Neutrophil (primary cell): ENCODE measurements around the gene YWHAB.

ENCODE experiments used
- H3K27ac ChIP-seq: fragments of 200-600 bp; sonication (generic); 2 replicates; pipeline ENCODE4 v1.5.1; 2016; ENCODE audit warnings: mild to moderate bottlenecking, moderate library complexity
- H3K27me3 ChIP-seq: fragments of 200-600 bp; sonication (generic); 2 replicates; pipeline ENCODE4 v1.6.0; 2016; ENCODE audit warnings: mild to moderate bottlenecking
- H3K36me3 ChIP-seq: fragments of 200-600 bp; sonication (generic); 2 replicates; pipeline ENCODE4 v1.5.1; 2017
- H3K4me1 ChIP-seq, 2 experiments: fragments of 200-600 bp in 1 of 2; sonication (generic) in 1 of 2; 1 replicate in 1 of 2; 2 replicates in 1 of 2; pipeline versions ENCODE4 v1.5.1 to v1.6.1; 2013 to 2016; ENCODE audit warnings: low read depth in 1 of 2, low read length in 1 of 2, mild to moderate bottlenecking in 1 of 2, moderate library complexity in 1 of 2; ENCODE audit not compliant: control insufficient read depth in 1 of 2, insufficient read depth in 1 of 2
- H3K4me3 ChIP-seq, 2 experiments: fragments of 200-600 bp in 1 of 2; sonication (generic) in 1 of 2; 1 replicate in 1 of 2; 2 replicates in 1 of 2; pipeline ENCODE4 v1.5.1; 2013 to 2016; ENCODE audit warnings: low read depth in 1 of 2, low read length in 1 of 2, mild to moderate bottlenecking in 1 of 2, moderate library complexity in 1 of 2
- H3K9me3 ChIP-seq: fragments of 200-600 bp; sonication (generic); 2 replicates; pipeline ENCODE4 v1.5.1; 2016
- TF ChIP-seq, protein P1 (sequence below): fragments of 200-600 bp; sonication (generic); IDR thresholded peaks from 2 replicates; pipeline ENCODE4 v1.5.1; 2016; ENCODE audit warnings: antibody characterized with exemption

Gene YWHAB

DNA sequence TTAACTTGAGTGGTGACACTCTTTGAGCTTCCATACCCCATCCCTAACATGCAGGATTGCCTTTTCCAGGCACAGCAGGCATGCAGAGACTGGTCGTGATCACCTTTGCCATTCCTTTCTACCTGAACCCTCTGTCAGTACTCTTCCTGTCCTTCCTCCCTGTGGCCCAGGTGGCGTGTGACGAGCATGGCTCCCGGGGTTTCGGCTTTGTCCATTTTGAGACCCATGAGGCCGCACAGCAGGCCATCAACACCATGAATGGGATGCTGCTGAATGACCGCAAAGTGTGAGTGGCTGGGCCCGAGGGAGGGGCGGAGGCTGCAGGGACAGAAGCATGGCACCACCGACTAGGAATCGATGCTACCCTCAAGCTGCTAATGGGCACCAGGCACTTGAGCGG, 31.1 kb downstream of the YWHAB start:
- peaks cover 76% of the 10 kb centered on the region for H3K36me3 ChIP-seq
- no peak overlapping the region for H3K4me3 ChIP-seq
- TF ChIP-seq, protein P1, sequence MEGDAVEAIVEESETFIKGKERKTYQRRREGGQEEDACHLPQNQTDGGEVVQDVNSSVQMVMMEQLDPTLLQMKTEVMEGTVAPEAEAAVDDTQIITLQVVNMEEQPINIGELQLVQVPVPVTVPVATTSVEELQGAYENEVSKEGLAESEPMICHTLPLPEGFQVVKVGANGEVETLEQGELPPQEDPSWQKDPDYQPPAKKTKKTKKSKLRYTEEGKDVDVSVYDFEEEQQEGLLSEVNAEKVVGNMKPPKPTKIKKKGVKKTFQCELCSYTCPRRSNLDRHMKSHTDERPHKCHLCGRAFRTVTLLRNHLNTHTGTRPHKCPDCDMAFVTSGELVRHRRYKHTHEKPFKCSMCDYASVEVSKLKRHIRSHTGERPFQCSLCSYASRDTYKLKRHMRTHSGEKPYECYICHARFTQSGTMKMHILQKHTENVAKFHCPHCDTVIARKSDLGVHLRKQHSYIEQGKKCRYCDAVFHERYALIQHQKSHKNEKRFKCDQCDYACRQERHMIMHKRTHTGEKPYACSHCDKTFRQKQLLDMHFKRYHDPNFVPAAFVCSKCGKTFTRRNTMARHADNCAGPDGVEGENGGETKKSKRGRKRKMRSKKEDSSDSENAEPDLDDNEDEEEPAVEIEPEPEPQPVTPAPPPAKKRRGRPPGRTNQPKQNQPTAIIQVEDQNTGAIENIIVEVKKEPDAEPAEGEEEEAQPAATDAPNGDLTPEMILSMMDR: no peak
- no peaks in the 10 kb centered on the region for H3K4me1 ChIP-seq
- H3K9me3 ChIP-seq: no peaks in the 10 kb centered on the region
- H3K27ac ChIP-seq: no peak overlapping the region
- no peaks in the 10 kb centered on the region for H3K27me3 ChIP-seq

DNA sequence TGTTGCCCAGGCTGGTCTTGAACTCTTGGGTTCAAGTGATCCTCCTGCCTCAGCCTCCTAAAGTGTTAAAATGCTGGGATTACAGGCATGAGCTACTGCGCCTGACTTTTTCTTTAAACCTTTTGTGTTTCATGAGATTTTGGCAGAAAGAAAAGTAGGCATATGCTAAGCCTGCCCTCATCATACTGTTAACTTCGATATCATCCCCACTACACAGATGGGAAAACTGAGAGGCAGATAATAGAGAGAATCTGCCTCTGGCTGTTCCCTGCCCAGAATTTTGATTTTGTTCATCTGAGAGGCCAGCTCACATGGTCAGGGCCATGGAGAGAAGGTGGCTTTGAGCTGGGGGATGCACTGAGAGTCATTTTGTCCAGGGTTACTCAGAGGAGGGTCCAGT, 31.9 kb downstream of the YWHAB start:
- TF ChIP-seq, protein P1: no peak
- H3K4me1 ChIP-seq: no peaks in the 10 kb centered on the region
- no peaks in the 10 kb centered on the region for H3K27me3 ChIP-seq
- no peak overlapping the region for H3K27ac ChIP-seq
- H3K4me3 ChIP-seq: no peak overlapping the region
- H3K36me3 ChIP-seq: peaks cover 84% of the 10 kb centered on the region
- H3K9me3 ChIP-seq: no peaks in the 10 kb centered on the region

DNA sequence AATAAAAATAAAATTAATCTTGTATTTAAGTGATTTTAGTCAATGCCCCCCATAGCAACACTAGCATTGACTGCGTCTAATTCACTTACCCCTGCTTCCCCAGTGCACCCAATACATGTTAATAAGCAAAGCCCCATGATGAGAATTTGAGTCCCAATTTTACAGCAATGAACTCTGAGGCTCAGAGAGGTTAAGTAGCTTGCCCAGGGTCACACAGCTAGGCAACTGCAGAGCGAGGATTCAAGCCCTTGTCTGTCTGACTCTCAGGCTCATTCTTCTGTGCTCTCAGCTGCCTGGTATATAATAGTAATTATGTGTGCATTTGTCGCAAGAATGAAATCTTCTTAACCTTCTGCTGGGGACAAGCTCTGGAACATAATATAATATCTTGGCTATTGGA, 32.8 kb downstream of the YWHAB start:
- H3K27me3 ChIP-seq: no peaks in the 10 kb centered on the region
- TF ChIP-seq, protein P1: no peak
- H3K4me1 ChIP-seq: no peaks in the 10 kb centered on the region
- peaks cover 84% of the 10 kb centered on the region for H3K36me3 ChIP-seq
- no peak overlapping the region for H3K27ac ChIP-seq
- H3K9me3 ChIP-seq: no peaks in the 10 kb centered on the region
- no peak overlapping the region for H3K4me3 ChIP-seq

DNA sequence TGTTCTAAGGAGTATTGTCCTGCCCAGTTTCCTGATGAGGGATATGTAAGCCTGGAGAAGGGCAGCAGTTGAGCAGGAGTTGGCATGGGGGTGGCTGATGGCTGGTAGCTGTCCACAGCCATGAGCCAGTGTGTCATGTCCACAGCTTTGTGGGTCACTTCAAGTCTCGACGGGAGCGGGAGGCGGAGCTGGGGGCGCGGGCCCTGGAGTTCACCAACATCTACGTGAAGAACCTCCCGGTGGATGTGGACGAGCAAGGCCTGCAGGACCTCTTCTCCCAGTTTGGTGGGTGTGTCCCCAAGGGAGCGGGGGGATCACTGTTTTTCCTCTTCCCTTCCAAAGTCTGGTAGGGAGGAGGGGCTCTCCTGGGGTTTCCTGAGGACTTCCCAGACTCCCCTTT, 33.3 kb downstream of the YWHAB start:
- TF ChIP-seq, protein P1: no peak
- H3K4me3 ChIP-seq: no peak overlapping the region
- H3K36me3 ChIP-seq: peaks cover 84% of the 10 kb centered on the region
- no peaks in the 10 kb centered on the region for H3K9me3 ChIP-seq
- H3K27ac ChIP-seq: no peak overlapping the region
- no peaks in the 10 kb centered on the region for H3K27me3 ChIP-seq
- no peaks in the 10 kb centered on the region for H3K4me1 ChIP-seq

DNA sequence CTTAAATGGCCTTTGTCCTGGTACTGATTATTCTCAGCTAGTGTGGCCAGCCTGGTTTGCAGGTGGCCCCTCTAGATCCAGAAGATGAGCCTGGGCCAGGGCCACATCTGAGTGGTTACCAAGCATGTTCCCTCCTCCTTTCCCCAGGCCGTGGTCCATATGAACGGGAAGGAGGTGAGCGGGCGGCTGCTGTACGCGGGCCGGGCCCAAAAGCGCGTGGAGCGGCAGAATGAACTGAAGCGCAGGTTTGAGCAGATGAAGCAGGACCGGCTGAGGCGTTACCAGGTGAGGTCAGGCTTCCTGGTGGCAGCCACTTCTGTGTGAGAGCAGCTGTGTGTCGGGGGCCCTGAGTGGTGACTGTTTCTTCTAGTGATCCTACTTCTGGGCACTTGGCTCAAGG, 35.9 kb downstream of the YWHAB start:
- no peak overlapping the region for H3K27ac ChIP-seq
- H3K27me3 ChIP-seq: no peaks in the 10 kb centered on the region
- no peaks in the 10 kb centered on the region for H3K9me3 ChIP-seq
- TF ChIP-seq, protein P1: no peak
- peaks cover 82% of the 10 kb centered on the region for H3K36me3 ChIP-seq
- H3K4me1 ChIP-seq: no peaks in the 10 kb centered on the region
- H3K4me3 ChIP-seq: no peak overlapping the region

DNA sequence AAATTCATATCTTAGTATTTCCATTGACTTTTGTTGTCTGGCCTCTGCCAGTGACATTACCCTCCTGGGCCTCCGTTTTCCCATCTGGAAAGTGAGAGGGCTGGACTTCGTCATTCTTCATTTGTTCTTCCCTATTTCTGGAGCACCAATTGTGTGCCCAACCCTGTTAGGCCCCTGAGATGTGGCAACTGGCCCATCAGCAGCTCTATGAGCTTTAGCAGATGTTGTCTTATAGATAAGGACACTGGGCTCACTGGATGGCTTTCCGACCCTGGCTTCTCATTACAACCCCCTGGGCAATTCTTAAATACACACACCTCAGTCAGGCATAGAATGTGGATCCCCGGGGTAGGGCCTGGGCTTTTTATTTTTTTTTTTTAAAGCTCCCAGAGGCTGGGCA, 39.0 kb downstream of the YWHAB start:
- TF ChIP-seq, protein P1: no peak
- Histone ChIP-seq H3K9me3 (no peaks in the 10 kb centered on the region), H3K27me3 (no peaks in the 10 kb centered on the region), H3K27ac (no peak overlapping the region), H3K4me1 (no peaks in the 10 kb centered on the region), H3K36me3 (peaks cover 51% of the 10 kb centered on the region), H3K4me3 (no peak overlapping the region)
